ENCODE data around the gene KIRREL3. TPM values are rescaled to one million over a fixed set of nuclear protein-coding genes. Genes with fewer than 3 reads are reported as not detected.

Gene KIRREL3
- total RNA-seq, 1 experiment from 2014 or later, result 2.2 TPM

GRCh38 chr11:126512251-126512650 is 488.3 kb downstream of the KIRREL3 start:
- Histone ChIP-seq H3K79me2 (ENCODE audit: low read depth) (no peaks in the 10 kb centered on the region), H3K27ac (no peak overlapping the region), H3K4me3 (no peak overlapping the region), H4K20me1 (ENCODE audit: insufficient read depth) (no peaks in the 10 kb centered on the region), H3K4me1 (replicated peaks; ENCODE audit: insufficient read depth) (no peaks in the 10 kb centered on the region), H3K9me2 (ENCODE audit: insufficient read depth) (no peaks in the 10 kb centered on the region), H3K36me3 (ENCODE audit: low read depth) (no peaks in the 10 kb centered on the region), H3F3A (ENCODE audit: insufficient read depth, low read depth) (no peaks in the 10 kb centered on the region), H3K27me3 (ENCODE audit: insufficient read depth, low read depth) (peaks cover 98% of the 10 kb centered on the region), H3K4me2 (no peak overlapping the region), H3K9me3 (ENCODE audit: insufficient read depth, low read depth) (no peaks in the 10 kb centered on the region), H2AFZ (no peak overlapping the region)
- CTCF ChIA-PET, result no interaction called here
- TF ChIP-seq EZH2 (IDR thresholded peaks at IDR 0.05; ENCODE audit: low read depth), result no peak
- no peak for TF ChIP-seq CTCF (conservative IDR thresholded peaks at IDR 0.05)
- no peak for DNase-seq
- intact Hi-C loops (cut with micrococcal nuclease; ENCODE audit: unreplicated experiment), result no loop called here
- POLR2A ChIA-PET (ENCODE audit: unreplicated experiment), result no interaction called here
- BruUV-seq (replicated peaks), result no TSS peak

- Histone ChIP-seq H3K27me3 (ENCODE audit: insufficient read depth, low read depth) (peaks cover 98% of the 10 kb centered on the region), H3K79me2 (ENCODE audit: low read depth) (no peaks in the 10 kb centered on the region), H2AFZ (no peak overlapping the region), H3K4me1 (replicated peaks; ENCODE audit: insufficient read depth) (no peaks in the 10 kb centered on the region), H3K9me3 (ENCODE audit: insufficient read depth, low read depth) (no peaks in the 10 kb centered on the region), H3F3A (ENCODE audit: insufficient read depth, low read depth) (no peaks in the 10 kb centered on the region), H3K36me3 (ENCODE audit: low read depth) (no peaks in the 10 kb centered on the region), H3K4me2 (no peak overlapping the region), H3K4me3 (no peak overlapping the region), H3K9me2 (ENCODE audit: insufficient read depth) (no peaks in the 10 kb centered on the region), H3K27ac (no peak overlapping the region), H4K20me1 (ENCODE audit: insufficient read depth) (no peaks in the 10 kb centered on the region)
- BruUV-seq (replicated peaks), result no TSS peak
- no peak for DNase-seq
- intact Hi-C loops (cut with micrococcal nuclease; ENCODE audit: unreplicated experiment), result no loop called here
- ChIA-PET POLR2A (ENCODE audit: unreplicated experiment) (no interaction called here), CTCF (no interaction called here)
- no peak for TF ChIP-seq CTCF (conservative IDR thresholded peaks at IDR 0.05)
- no peak for TF ChIP-seq EZH2 (IDR thresholded peaks at IDR 0.05; ENCODE audit: low read depth)
These were observed 489.0 kb downstream of the KIRREL3 start for GRCh38 chr11:126511475-126512115.

- Histone ChIP-seq H3K36me3 (ENCODE audit: low read depth) (no peaks in the 10 kb centered on the region), H3K4me3 (no peak overlapping the region), H3K4me2 (no peak overlapping the region), H3K79me2 (ENCODE audit: low read depth) (no peaks in the 10 kb centered on the region), H3K27me3 (ENCODE audit: insufficient read depth, low read depth) (peaks cover 98% of the 10 kb centered on the region), H3F3A (ENCODE audit: insufficient read depth, low read depth) (no peaks in the 10 kb centered on the region), H3K9me3 (ENCODE audit: insufficient read depth, low read depth) (peaks cover 1% of the 10 kb centered on the region; the same call in 1 of the 2 replicates), H3K9me2 (ENCODE audit: insufficient read depth) (no peaks in the 10 kb centered on the region), H3K4me1 (replicated peaks; ENCODE audit: insufficient read depth) (no peaks in the 10 kb centered on the region), H4K20me1 (ENCODE audit: insufficient read depth) (no peaks in the 10 kb centered on the region), H2AFZ (no peak overlapping the region), H3K27ac (no peak overlapping the region)
- TF ChIP-seq EZH2 (IDR thresholded peaks at IDR 0.05; ENCODE audit: low read depth) (no peak), CTCF (conservative IDR thresholded peaks at IDR 0.05) (no peak)
- DNase-seq, result no peak
- ChIA-PET POLR2A (ENCODE audit: unreplicated experiment) (interaction anchor here (0.6 kb wide), 1 partner anchor 58 kb away, joined by 7 read pairs; no protein-coding TSS in a partner anchor), CTCF (no interaction called here)
- no TSS peak for BruUV-seq (replicated peaks)
- intact Hi-C loops (cut with micrococcal nuclease; ENCODE audit: unreplicated experiment), result no loop called here
These were observed 489.8 kb downstream of the KIRREL3 start for GRCh38 chr11:126510621-126511370.
